Measurements from ENCODE around the gene FCER2.

Gene FCER2

GRCh38 chr19:7665076-7665475 lies 36.9 kb downstream of the FCER2 start:
- DNase-seq (ENCODE audit: low read depth): no peak
- no peak for TF ChIP-seq CTCF (IDR thresholded peaks at IDR 0.05; ENCODE audit: control insufficient read depth, insufficient read depth, low read depth, low read length, missing control alignments)
- H3K4me3 ChIP-seq (ENCODE audit: control insufficient read depth, low read depth, low read length): no peak overlapping the region

- H3K4me3 ChIP-seq (ENCODE audit: control insufficient read depth, low read depth, low read length): no peak overlapping the region
Observed at GRCh38 chr19:7663706-7664105, 38.2 kb downstream of the FCER2 start.

DNA sequence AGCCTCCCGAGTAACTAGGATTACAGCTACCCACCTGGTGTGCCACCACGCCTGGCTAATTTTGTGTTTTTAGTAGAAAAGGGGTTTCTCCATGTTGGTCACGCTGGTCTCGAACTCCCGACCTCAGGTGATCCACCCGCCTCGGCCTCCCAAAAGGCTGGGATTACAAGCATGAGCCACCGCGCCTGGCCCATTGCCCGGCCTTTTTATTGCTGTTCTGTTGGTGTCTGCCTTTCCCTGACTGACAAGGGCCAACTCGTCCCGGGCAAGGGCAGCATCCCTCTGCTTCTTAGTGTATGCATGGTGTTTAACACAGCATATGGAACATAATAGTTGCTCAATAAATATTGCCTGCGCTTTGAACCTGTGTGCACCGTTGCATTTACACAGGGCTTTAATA lies 39.3 kb downstream of the FCER2 start:
- no peak for TF ChIP-seq CTCF (IDR thresholded peaks at IDR 0.05; ENCODE audit: control insufficient read depth, insufficient read depth, low read depth, low read length, missing control alignments)
- DNase-seq (ENCODE audit: low read depth): no peak

More at GRCh38 chr19:7663706-7664105, 38.2 kb downstream of the FCER2 start:
- no peak for DNase-seq (ENCODE audit: low read depth)
- no peak for TF ChIP-seq CTCF (IDR thresholded peaks at IDR 0.05; ENCODE audit: control insufficient read depth, insufficient read depth, low read depth, low read length, missing control alignments)

GRCh38 chr19:7661744-7662538 lies 40.0 kb downstream of the FCER2 start:
- TF ChIP-seq CTCF (IDR thresholded peaks at IDR 0.05; ENCODE audit: control insufficient read depth, insufficient read depth, low read depth, low read length, missing control alignments): no peak
- DNase-seq (ENCODE audit: low read depth): no peak
- H3K4me3 ChIP-seq (ENCODE audit: control insufficient read depth, low read depth, low read length): no peak overlapping the region

More for the DNA sequence above, 39.3 kb downstream of the FCER2 start:
- H3K4me3 ChIP-seq (ENCODE audit: control insufficient read depth, low read depth, low read length): no peak overlapping the region

DNA sequence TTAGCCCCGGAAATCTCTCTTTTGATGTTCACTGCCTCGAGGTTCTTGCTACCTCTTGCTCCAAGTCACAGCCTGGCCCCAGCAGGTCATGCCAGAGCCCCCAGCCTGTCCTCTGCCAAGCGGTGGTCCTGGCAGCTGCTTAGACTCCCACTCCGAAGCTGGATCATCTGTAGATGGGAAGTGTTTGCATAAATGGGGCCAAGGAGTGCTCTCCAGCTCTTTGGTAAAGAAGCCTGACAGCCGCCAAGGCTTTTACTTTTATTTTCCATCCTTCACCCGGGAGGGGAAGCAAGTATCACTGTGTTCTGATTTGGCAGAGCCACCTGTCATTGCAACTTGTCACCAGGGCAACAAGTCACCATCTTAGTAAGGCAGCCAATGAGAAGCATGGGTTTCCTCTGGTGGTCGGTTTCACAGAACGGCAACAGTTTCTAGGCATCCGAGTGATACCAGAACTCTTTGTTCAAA lies 43.7 kb downstream of the FCER2 start:
- no peak for TF ChIP-seq CTCF (IDR thresholded peaks at IDR 0.05; ENCODE audit: control insufficient read depth, insufficient read depth, low read depth, low read length, missing control alignments)
- no peak overlapping the region for H3K4me3 ChIP-seq (ENCODE audit: control insufficient read depth, low read depth, low read length)
- no peak for DNase-seq (ENCODE audit: low read depth)

DNA sequence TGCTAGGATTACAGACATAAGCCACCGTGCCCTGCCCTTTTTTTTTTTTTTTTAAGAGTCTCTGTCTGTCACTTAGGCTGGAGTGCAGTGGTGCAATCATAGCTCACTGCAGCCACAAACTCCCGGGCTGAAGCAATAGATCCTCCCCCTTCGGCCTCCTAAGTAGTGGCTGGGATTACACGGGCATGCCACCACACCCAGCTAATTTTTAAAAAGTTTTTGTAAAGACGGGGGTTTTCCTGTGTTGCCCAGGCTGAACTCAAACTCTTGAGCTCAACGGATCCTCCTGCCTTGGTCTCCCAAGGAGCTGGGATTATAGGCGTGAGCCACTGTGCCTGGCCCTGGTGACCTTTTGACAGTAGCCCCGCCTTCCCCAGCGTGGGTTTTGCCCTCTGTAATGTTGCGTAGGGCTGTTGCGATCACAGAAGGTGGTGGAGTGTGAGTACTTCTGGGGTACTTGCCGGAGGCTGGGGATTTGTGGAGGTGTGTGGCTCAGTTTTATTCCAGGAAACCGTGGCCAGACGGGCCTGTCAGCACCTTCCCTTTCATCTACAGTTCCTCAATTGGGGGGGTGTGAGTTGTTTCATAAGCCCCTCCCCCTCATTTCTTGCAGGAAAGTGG lies 44.7 kb downstream of the FCER2 start:
- no peak overlapping the region for H3K4me3 ChIP-seq (ENCODE audit: control insufficient read depth, low read depth, low read length)
- DNase-seq (ENCODE audit: low read depth): no peak
- TF ChIP-seq CTCF (IDR thresholded peaks at IDR 0.05; ENCODE audit: control insufficient read depth, insufficient read depth, low read depth, low read length, missing control alignments): no peak
